H1 (cell line): ENCODE data around the gene WRAP73.

Experiments
- JUN ChIP-seq: IDR thresholded peaks from 2 replicates; pipeline ENCODE4 v1.6.1; 2011; ENCODE audit warnings: low read depth, mild to moderate bottlenecking, improper control_type of control experiment, low read length
- POLR2A ChIP-seq, 2 experiments: IDR thresholded peaks; 1 replicate in 1 of 2; 2 replicates in 1 of 2; pipeline ENCODE4 v1.6.1; 2011; ENCODE audit warnings: low read depth in 2 of 2, low read length in 2 of 2, mild to moderate bottlenecking in 2 of 2; ENCODE audit errors: control extremely low read depth in 1 of 2

GRCh38 chr1:3641816-3642215 is 8.1 kb downstream of the WRAP73 start:
- TF ChIP-seq JUN (no peak), POLR2A (IDR thresholded peaks at IDR 0.05; ENCODE audit: control extremely low read depth in 1 of 2, low read depth in 2 of 2, low read length in 2 of 2) (no peak)
